IMR-90 (cell line): ENCODE results near the gene TRAP1. TPM values are rescaled to one million over a fixed set of nuclear protein-coding genes. Genes with fewer than 3 reads are reported as not detected.

ENCODE experiments used
- ATAC-seq: fragments of 200-7000 bp; cut with Tn5 transposase; 2 replicates; pipeline ENCODE4 v1.9.1; 2020; ENCODE audit warnings: low read depth, mild to moderate bottlenecking, moderate library complexity
- BruUV-seq: library from RNA; stranded (reverse); fragments of 400-500 nt; replicated peaks from 2 replicates; lab custom pipeline; 2021; lab: Mats Ljungman, UMichigan
- CTCF ChIA-PET: fragments of 300-600 bp; formaldehyde crosslinking; extraction: SDS; loops from one replicate; lab custom pipeline; 2021; ENCODE audit warnings: antibody characterized with exemption; lab: Yijun Ruan, JAX
- POLR2A ChIA-PET: fragments of 300-600 bp; sonication (Branson Sonifier 250); formaldehyde crosslinking; loops from one replicate; lab custom pipeline; 2022; ENCODE audit warnings: antibody characterized with exemption; ENCODE audit not compliant: unreplicated experiment; lab: Charles Lee
- DNase-seq: peaks from one replicate; pipeline ENCODE4 v3.0.0; 2013
- H2AFZ ChIP-seq: replicated peaks from 2 replicates; pipeline ENCODE3; 2013; ENCODE audit warnings: low read length, mild to moderate bottlenecking; ENCODE audit not compliant: poor library complexity
- H2AK5ac ChIP-seq: 2 replicates; pipeline ENCODE4 v1.6.1; 2013; ENCODE audit warnings: low read depth, low read length, inconsistent platforms
- H2AK9ac ChIP-seq: replicated peaks from 2 replicates; pipeline ENCODE3; 2013; ENCODE audit warnings: mild to moderate bottlenecking, low read depth, low read length, moderate library complexity; ENCODE audit not compliant: poor library complexity
- H2BK120ac ChIP-seq: 2 replicates; pipeline ENCODE4 v1.6.1; 2013; ENCODE audit warnings: low read depth, low read length, inconsistent platforms
- H2BK15ac ChIP-seq: 3 replicates; pipeline ENCODE4 v1.6.1; 2013; ENCODE audit warnings: low read depth, low read length, inconsistent platforms
- H2BK20ac ChIP-seq: 2 replicates; pipeline ENCODE4 v1.6.1; 2013; ENCODE audit warnings: low read depth, mild to moderate bottlenecking, inconsistent platforms, low read length, moderate library complexity
- H2BK5ac ChIP-seq: 2 replicates; pipeline ENCODE4 v1.6.1; 2013; ENCODE audit warnings: mild to moderate bottlenecking, low read depth, low read length, inconsistent platforms; ENCODE audit not compliant: poor library complexity, severe bottlenecking
- H3K14ac ChIP-seq: replicated peaks from 2 replicates; pipeline ENCODE4 v1.6.1; 2013; ENCODE audit warnings: low read depth, low read length, inconsistent platforms
- H3K18ac ChIP-seq: 2 replicates; pipeline ENCODE4 v1.6.1; 2013; ENCODE audit warnings: low read depth, low read length, control low read depth
- H3K23ac ChIP-seq: 2 replicates; pipeline ENCODE4 v1.6.1; 2013; ENCODE audit warnings: low read depth, low read length, inconsistent platforms
- H3K27ac ChIP-seq: 2 replicates; pipeline ENCODE4 v1.5.1; 2013; ENCODE audit warnings: mild to moderate bottlenecking, control low read depth, low read length; ENCODE audit not compliant: insufficient read depth
- H3K27me3 ChIP-seq: 2 replicates; pipeline ENCODE4 v1.6.1; 2013; ENCODE audit warnings: low read length; ENCODE audit not compliant: control insufficient read depth, insufficient read depth
- H3K36me3 ChIP-seq: 2 replicates; pipeline ENCODE4 v1.6.1; 2013; ENCODE audit warnings: low read length, mixed read lengths; ENCODE audit not compliant: control insufficient read depth, insufficient read depth
- H3K4ac ChIP-seq: 2 replicates; pipeline ENCODE4 v1.6.1; 2013; ENCODE audit warnings: low read depth, low read length, inconsistent platforms
- H3K4me1 ChIP-seq: 2 replicates; pipeline ENCODE4 v1.6.1; 2013; ENCODE audit warnings: low read length, mixed read lengths; ENCODE audit not compliant: control insufficient read depth, insufficient read depth
- H3K4me2 ChIP-seq: 2 replicates; pipeline ENCODE4 v1.6.1; 2013; ENCODE audit warnings: low read depth, mild to moderate bottlenecking, control low read depth, low read length, moderate library complexity
- H3K4me3 ChIP-seq: 2 replicates; pipeline ENCODE4 v1.5.1; 2013; ENCODE audit warnings: low read depth, mild to moderate bottlenecking, control low read depth, low read length, moderate library complexity; ENCODE audit not compliant: insufficient read depth
- H3K56ac ChIP-seq: 2 replicates; pipeline ENCODE4 v1.6.1; 2013; ENCODE audit warnings: low read length, inconsistent platforms; ENCODE audit not compliant: insufficient read depth; ENCODE audit errors: extremely low read depth
- H3K79me1 ChIP-seq, 2 experiments: 2 replicates each; pipeline ENCODE4 v1.6.1; 2013; ENCODE audit warnings: low read length in 2 of 2, inconsistent platforms in 1 of 2, low read depth in 1 of 2
- H3K9ac ChIP-seq: 2 replicates; pipeline ENCODE4 v1.6.1; 2013; ENCODE audit warnings: low read depth, low read length, control low read depth
- H3K9me1 ChIP-seq: 2 replicates; pipeline ENCODE4 v1.6.1; 2013; ENCODE audit warnings: low read length, inconsistent platforms; ENCODE audit not compliant: insufficient read depth
- H3K9me3 ChIP-seq: 2 replicates; pipeline ENCODE4 v1.6.1; 2013; ENCODE audit warnings: low read length; ENCODE audit not compliant: control insufficient read depth, insufficient read depth
- H4K20me1 ChIP-seq: 2 replicates; pipeline ENCODE4 v1.6.1; 2013; ENCODE audit warnings: low read length, inconsistent platforms; ENCODE audit not compliant: insufficient read depth
- H4K5ac ChIP-seq: 2 replicates; pipeline ENCODE4 v1.6.1; 2013; ENCODE audit warnings: mild to moderate bottlenecking, low read depth, low read length, control low read depth
- H4K8ac ChIP-seq, 2 experiments: 2 replicates each; pipeline ENCODE4 v1.6.1; 2013; ENCODE audit warnings: low read depth in 2 of 2, low read length in 2 of 2, control low read depth in 1 of 2, inconsistent platforms in 1 of 2
- H4K91ac ChIP-seq: 2 replicates; pipeline ENCODE4 v1.6.1; 2013; ENCODE audit warnings: low read depth, low read length, inconsistent platforms; ENCODE audit not compliant: insufficient read depth
- BHLHE40 ChIP-seq: fragments of 150-350 bp; IDR thresholded peaks from 2 replicates; pipeline ENCODE4 v1.6.1; 2016; ENCODE audit warnings: mild to moderate bottlenecking, low read depth, low read length
- CEBPB ChIP-seq: IDR thresholded peaks from 2 replicates; pipeline ENCODE4 v1.6.1; 2012; ENCODE audit warnings: low read depth, low read length, improper control_type of control experiment
- FOS ChIP-seq: fragments of 150-350 bp; IDR thresholded peaks from 2 replicates; pipeline ENCODE4 v1.6.1; 2016; ENCODE audit warnings: low read depth, low read length
- MAFK ChIP-seq: IDR thresholded peaks from 2 replicates; pipeline ENCODE4 v1.6.1; 2012; ENCODE audit warnings: low read depth, low read length, improper control_type of control experiment
- MAZ ChIP-seq: IDR thresholded peaks from 2 replicates; pipeline ENCODE4 v1.6.1; 2012; ENCODE audit warnings: low read depth, mild to moderate bottlenecking, low read length, improper control_type of control experiment, moderate library complexity, borderline replicate concordance
- MXI1 ChIP-seq: IDR thresholded peaks from 2 replicates; pipeline ENCODE4 v1.6.1; 2012; ENCODE audit warnings: low read depth, mild to moderate bottlenecking, low read length, moderate library complexity, borderline replicate concordance
- NFE2L2 ChIP-seq: fragments of 150-350 bp; IDR thresholded peaks from 2 replicates; pipeline ENCODE4 v1.6.1; 2016; ENCODE audit warnings: low read depth, mild to moderate bottlenecking, low read length
- POLR2A ChIP-seq: IDR thresholded peaks from 2 replicates; pipeline ENCODE4 v1.6.1; 2012; ENCODE audit warnings: mild to moderate bottlenecking, low read depth, low read length
- RAD21 ChIP-seq: IDR thresholded peaks from 2 replicates; pipeline ENCODE4 v1.6.1; 2012; ENCODE audit warnings: low read length, improper control_type of control experiment
- RCOR1 ChIP-seq: IDR thresholded peaks from 2 replicates; pipeline ENCODE4 v1.6.1; 2012; ENCODE audit warnings: mild to moderate bottlenecking, low read length, improper control_type of control experiment; ENCODE audit not compliant: insufficient replicate concordance
- RFX5 ChIP-seq: IDR thresholded peaks from 2 replicates; pipeline ENCODE4 v1.8.0; 2012; ENCODE audit warnings: low read depth, mild to moderate bottlenecking, low read length, moderate library complexity
- SMC3 ChIP-seq: fragments of 150-350 bp; IDR thresholded peaks from 2 replicates; pipeline ENCODE4 v1.6.1; 2016; ENCODE audit warnings: low read depth, mild to moderate bottlenecking, antibody characterized with exemption, low read length, moderate library complexity
- WGBS, 2 experiments: methylation state at CpG; one replicate each; pipeline versions ENCODE4 v1.1.5 to v1.1.7; 2013; ENCODE audit warnings: missing lambda C conversion rate in 2 of 2; ENCODE audit not compliant: insufficient read length in 1 of 2; ENCODE audit errors: extremely low coverage in 2 of 2; 5-methylcytosine and 5-hydroxymethylcytosine counted together
- dilution Hi-C: fragments of 300-500 bp; cut with HindIII; formaldehyde crosslinking; loops from one replicate; pipeline ENCODE4 v1.14.3; 2018; ENCODE audit warnings: low sequenced_read_pairs; ENCODE audit not compliant: unreplicated experiment
- in situ Hi-C: fragments of 300-500 bp; cut with MboI; formaldehyde crosslinking; loops from 3 replicates; pipeline ENCODE4 v1.14.3; 2019; ENCODE audit warnings: low sequenced_read_pairs, inconsistent platforms, mixed read lengths
- intact Hi-C: fragments of 100-400 bp; cut with micrococcal nuclease; formaldehyde crosslinking; loops from 2 replicates; pipeline ENCODE4 v1.10.0; 2022
- polyA plus RNA-seq, 3 experiments: library from polyadenylated mRNA; depleted of rRNA; stranded (reverse); fragments of >200 nt; gene quantifications; 2 replicates each; pipeline ENCODE4 v1.2.3, GENCODE V29; 2012; ENCODE audit warnings: low replicate concordance in 1 of 3
- total RNA-seq: library from RNA; depleted of rRNA; stranded (reverse); fragments of >200 nt; gene quantifications from 2 replicates; pipeline ENCODE4 v1.2.3, GENCODE V29; 2012
- TF ChIP-seq, protein P1 (sequence below): fragments of 150-350 bp; IDR thresholded peaks from 2 replicates; pipeline ENCODE4 v1.6.1; 2017; ENCODE audit warnings: mild to moderate bottlenecking, antibody characterized with exemption, low read length, low read depth
- TF ChIP-seq, protein P2 (sequence below): fragments of 150-350 bp; IDR thresholded peaks from 2 replicates; pipeline ENCODE4 v1.6.1; 2016; ENCODE audit warnings: low read depth, mild to moderate bottlenecking, low read length, moderate library complexity, borderline replicate concordance
- TF ChIP-seq, protein P3 (sequence below): conservative IDR thresholded peaks from 2 replicates; pipeline ENCODE4 v1.5.1; 2012; ENCODE audit warnings: mild to moderate bottlenecking, low read depth, low read length, improper control_type of control experiment

The TRAP1 gene
- total and polyA plus RNA-seq, 2 of the 4 experiments (the other 2 are of a cell fraction): 139 to 145 TPM

DNA sequence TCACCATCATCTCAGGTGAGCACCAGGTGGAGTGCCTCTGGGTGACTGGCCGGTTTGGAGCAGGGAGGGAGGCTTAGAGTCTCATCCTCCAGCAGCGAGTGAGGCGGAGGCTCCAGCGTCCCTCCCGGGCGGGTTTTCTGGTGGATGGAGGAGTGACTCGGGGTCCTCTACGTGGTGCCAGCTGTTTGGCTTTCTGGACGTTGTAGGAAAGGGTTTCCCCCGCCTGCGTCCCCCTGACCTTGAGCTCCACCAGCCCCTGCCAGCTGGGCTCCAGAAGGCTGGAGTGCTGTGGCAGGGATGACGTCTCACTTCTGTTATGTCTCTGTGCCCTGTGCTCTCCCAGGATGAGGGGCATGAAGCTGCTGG is 62.3 kb downstream of the TRAP1 start:
- H3K9me3 ChIP-seq: no peaks in the 10 kb centered on the region
- peaks cover 14% of the 10 kb centered on the region for H3K9me1 ChIP-seq
- no peaks in the 10 kb centered on the region for H3K27me3 ChIP-seq
- H2BK15ac ChIP-seq: no peak overlapping the region
- dilution Hi-C loops (no loop called here), in situ Hi-C loops (no loop called here), intact Hi-C loops (no loop called here)
- no peak for TF ChIP-seq POLR2A
- no peak for TF ChIP-seq RCOR1
- TF ChIP-seq BHLHE40: no peak
- TF ChIP-seq, protein P1, sequence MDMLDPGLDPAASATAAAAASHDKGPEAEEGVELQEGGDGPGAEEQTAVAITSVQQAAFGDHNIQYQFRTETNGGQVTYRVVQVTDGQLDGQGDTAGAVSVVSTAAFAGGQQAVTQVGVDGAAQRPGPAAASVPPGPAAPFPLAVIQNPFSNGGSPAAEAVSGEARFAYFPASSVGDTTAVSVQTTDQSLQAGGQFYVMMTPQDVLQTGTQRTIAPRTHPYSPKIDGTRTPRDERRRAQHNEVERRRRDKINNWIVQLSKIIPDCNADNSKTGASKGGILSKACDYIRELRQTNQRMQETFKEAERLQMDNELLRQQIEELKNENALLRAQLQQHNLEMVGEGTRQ: no peak
- TF ChIP-seq MAFK: no peak
- TF ChIP-seq RFX5: no peak
- TF ChIP-seq MXI1: no peak
- no peak for TF ChIP-seq SMC3
- TF ChIP-seq MAZ: no peak
- TF ChIP-seq, protein P2, sequence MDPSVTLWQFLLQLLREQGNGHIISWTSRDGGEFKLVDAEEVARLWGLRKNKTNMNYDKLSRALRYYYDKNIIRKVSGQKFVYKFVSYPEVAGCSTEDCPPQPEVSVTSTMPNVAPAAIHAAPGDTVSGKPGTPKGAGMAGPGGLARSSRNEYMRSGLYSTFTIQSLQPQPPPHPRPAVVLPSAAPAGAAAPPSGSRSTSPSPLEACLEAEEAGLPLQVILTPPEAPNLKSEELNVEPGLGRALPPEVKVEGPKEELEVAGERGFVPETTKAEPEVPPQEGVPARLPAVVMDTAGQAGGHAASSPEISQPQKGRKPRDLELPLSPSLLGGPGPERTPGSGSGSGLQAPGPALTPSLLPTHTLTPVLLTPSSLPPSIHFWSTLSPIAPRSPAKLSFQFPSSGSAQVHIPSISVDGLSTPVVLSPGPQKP: no peak
- no peak for TF ChIP-seq NFE2L2
- TF ChIP-seq RAD21: no peak
- TF ChIP-seq, protein P3, sequence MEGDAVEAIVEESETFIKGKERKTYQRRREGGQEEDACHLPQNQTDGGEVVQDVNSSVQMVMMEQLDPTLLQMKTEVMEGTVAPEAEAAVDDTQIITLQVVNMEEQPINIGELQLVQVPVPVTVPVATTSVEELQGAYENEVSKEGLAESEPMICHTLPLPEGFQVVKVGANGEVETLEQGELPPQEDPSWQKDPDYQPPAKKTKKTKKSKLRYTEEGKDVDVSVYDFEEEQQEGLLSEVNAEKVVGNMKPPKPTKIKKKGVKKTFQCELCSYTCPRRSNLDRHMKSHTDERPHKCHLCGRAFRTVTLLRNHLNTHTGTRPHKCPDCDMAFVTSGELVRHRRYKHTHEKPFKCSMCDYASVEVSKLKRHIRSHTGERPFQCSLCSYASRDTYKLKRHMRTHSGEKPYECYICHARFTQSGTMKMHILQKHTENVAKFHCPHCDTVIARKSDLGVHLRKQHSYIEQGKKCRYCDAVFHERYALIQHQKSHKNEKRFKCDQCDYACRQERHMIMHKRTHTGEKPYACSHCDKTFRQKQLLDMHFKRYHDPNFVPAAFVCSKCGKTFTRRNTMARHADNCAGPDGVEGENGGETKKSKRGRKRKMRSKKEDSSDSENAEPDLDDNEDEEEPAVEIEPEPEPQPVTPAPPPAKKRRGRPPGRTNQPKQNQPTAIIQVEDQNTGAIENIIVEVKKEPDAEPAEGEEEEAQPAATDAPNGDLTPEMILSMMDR: no peak
- no peak for TF ChIP-seq CEBPB
- no peak for TF ChIP-seq FOS
- H2AFZ ChIP-seq: no peak overlapping the region
- CTCF ChIA-PET: no interaction called here
- no peak overlapping the region for H3K4ac ChIP-seq
- no peak overlapping the region for H3K4me2 ChIP-seq
- H3K27ac ChIP-seq: no peak overlapping the region
- no peak overlapping the region for H2BK20ac ChIP-seq
- no peak overlapping the region for H3K18ac ChIP-seq
- peak overlapping the region; percentile 31 for H2AK9ac ChIP-seq
- no peak overlapping the region for H3K23ac ChIP-seq
- ATAC-seq (no peak), DNase-seq (no peak)
- no peak overlapping the region for H2BK120ac ChIP-seq
- H3K14ac ChIP-seq: no peak overlapping the region
- 93% methylated on average over 3 of the region's 12 CpGs; no CpG with 5 or more reads in 1 of the 2 experiments for WGBS, 2 experiments
- H3K4me1 ChIP-seq: no peaks in the 10 kb centered on the region
- H2AK5ac ChIP-seq: no peak overlapping the region
- no peak overlapping the region for H4K8ac ChIP-seq
- H2BK5ac ChIP-seq: no peak overlapping the region
- no peak overlapping the region for H3K9ac ChIP-seq
- no peak overlapping the region for H4K5ac ChIP-seq
- no peak overlapping the region for H3K4me3 ChIP-seq
- H3K56ac ChIP-seq: no peak overlapping the region
- H4K20me1 ChIP-seq: peaks cover 10% of the 10 kb centered on the region
- peaks cover 0 to 12% of the 10 kb centered on the region in 2 experiments; a peak in 1 of 4 replicates for H3K79me1 ChIP-seq
- BruUV-seq: no TSS peak
- peaks cover 58% of the 10 kb centered on the region for H3K36me3 ChIP-seq
- no peak overlapping the region for H4K91ac ChIP-seq
- POLR2A ChIA-PET: no interaction called here
